ENCODE data around the gene NDUFA8.

Gene NDUFA8

GRCh38 chr9:122193651-122194050, 34.1 kb upstream of the NDUFA8 start:
- no peak overlapping the region for H2AFZ ChIP-seq (ENCODE audit: low read depth, low read length)
- no peaks in the 10 kb centered on the region for H3K4me1 ChIP-seq (ENCODE audit: insufficient read depth, low read length)
- H3K4me3 ChIP-seq (ENCODE audit: low read length) = no peak overlapping the region
- H3K36me3 ChIP-seq (ENCODE audit: insufficient read depth, low read length) = no peaks in the 10 kb centered on the region
- H3K9me3 ChIP-seq (ENCODE audit: low read length) = no peaks in the 10 kb centered on the region
- H3K27me3 ChIP-seq (ENCODE audit: insufficient read depth, low read length) = peaks cover 40% of the 10 kb centered on the region

- Histone ChIP-seq H3K4me1 (ENCODE audit: insufficient read depth, low read length) (no peaks in the 10 kb centered on the region), H3K36me3 (ENCODE audit: insufficient read depth, low read length) (no peaks in the 10 kb centered on the region), H3K9me3 (ENCODE audit: low read length) (no peaks in the 10 kb centered on the region), H3K4me3 (ENCODE audit: low read length) (no peak overlapping the region), H3K27me3 (ENCODE audit: insufficient read depth, low read length) (peaks cover 36% of the 10 kb centered on the region), H2AFZ (ENCODE audit: low read depth, low read length) (no peak overlapping the region)
Measured at GRCh38 chr9:122192914-122193525, 33.4 kb upstream of the NDUFA8 start.

GRCh38 chr9:122192261-122192875, 32.8 kb upstream of the NDUFA8 start:
- Histone ChIP-seq H3K36me3 (ENCODE audit: insufficient read depth, low read length) (no peaks in the 10 kb centered on the region), H3K4me1 (ENCODE audit: insufficient read depth, low read length) (no peaks in the 10 kb centered on the region), H3K9me3 (ENCODE audit: low read length) (no peaks in the 10 kb centered on the region), H3K4me3 (ENCODE audit: low read length) (no peak overlapping the region), H2AFZ (ENCODE audit: low read depth, low read length) (no peak overlapping the region), H3K27me3 (ENCODE audit: insufficient read depth, low read length) (peaks cover 34% of the 10 kb centered on the region)

GRCh38 chr9:122191584-122191983, 32.0 kb upstream of the NDUFA8 start:
- Histone ChIP-seq H3K27me3 (ENCODE audit: insufficient read depth, low read length) (peaks cover 30% of the 10 kb centered on the region), H3K9me3 (ENCODE audit: low read length) (no peaks in the 10 kb centered on the region), H2AFZ (ENCODE audit: low read depth, low read length) (no peak overlapping the region), H3K36me3 (ENCODE audit: insufficient read depth, low read length) (no peaks in the 10 kb centered on the region), H3K4me1 (ENCODE audit: insufficient read depth, low read length) (no peaks in the 10 kb centered on the region), H3K4me3 (ENCODE audit: low read length) (no peak overlapping the region)

- no peaks in the 10 kb centered on the region for H3K9me3 ChIP-seq (ENCODE audit: low read length)
- no peaks in the 10 kb centered on the region for H3K36me3 ChIP-seq (ENCODE audit: insufficient read depth, low read length)
- peaks cover 30% of the 10 kb centered on the region for H3K27me3 ChIP-seq (ENCODE audit: insufficient read depth, low read length)
- no peaks in the 10 kb centered on the region for H3K4me1 ChIP-seq (ENCODE audit: insufficient read depth, low read length)
- no peak overlapping the region for H3K4me3 ChIP-seq (ENCODE audit: low read length)
- no peak overlapping the region for H2AFZ ChIP-seq (ENCODE audit: low read depth, low read length)
Measured at GRCh38 chr9:122190597-122191381, 31.2 kb upstream of the NDUFA8 start.

GRCh38 chr9:122188369-122188768, 28.8 kb upstream of the NDUFA8 start:
- Histone ChIP-seq H3K4me1 (ENCODE audit: insufficient read depth, low read length) (no peaks in the 10 kb centered on the region), H3K27me3 (ENCODE audit: insufficient read depth, low read length) (peaks cover 22% of the 10 kb centered on the region), H3K9me3 (ENCODE audit: low read length) (no peaks in the 10 kb centered on the region), H2AFZ (ENCODE audit: low read depth, low read length) (no peak overlapping the region), H3K4me3 (ENCODE audit: low read length) (no peak overlapping the region), H3K36me3 (ENCODE audit: insufficient read depth, low read length) (no peaks in the 10 kb centered on the region)

GRCh38 chr9:122186777-122187470, 27.3 kb upstream of the NDUFA8 start:
- no peak overlapping the region for H3K4me3 ChIP-seq (ENCODE audit: low read length)
- no peaks in the 10 kb centered on the region for H3K36me3 ChIP-seq (ENCODE audit: insufficient read depth, low read length)
- H3K27me3 ChIP-seq (ENCODE audit: insufficient read depth, low read length) = peaks cover 27% of the 10 kb centered on the region
- no peak overlapping the region for H2AFZ ChIP-seq (ENCODE audit: low read depth, low read length)
- H3K4me1 ChIP-seq (ENCODE audit: insufficient read depth, low read length) = no peaks in the 10 kb centered on the region
- no peaks in the 10 kb centered on the region for H3K9me3 ChIP-seq (ENCODE audit: low read length)

GRCh38 chr9:122186301-122186700, 26.7 kb upstream of the NDUFA8 start:
- Histone ChIP-seq H3K27me3 (ENCODE audit: insufficient read depth, low read length) (peaks cover 22% of the 10 kb centered on the region), H3K4me3 (ENCODE audit: low read length) (no peak overlapping the region), H3K4me1 (ENCODE audit: insufficient read depth, low read length) (no peaks in the 10 kb centered on the region), H3K36me3 (ENCODE audit: insufficient read depth, low read length) (no peaks in the 10 kb centered on the region), H2AFZ (ENCODE audit: low read depth, low read length) (no peak overlapping the region), H3K9me3 (ENCODE audit: low read length) (no peaks in the 10 kb centered on the region)

- Histone ChIP-seq H3K4me1 (ENCODE audit: insufficient read depth, low read length) (no peaks in the 10 kb centered on the region), H3K27me3 (ENCODE audit: insufficient read depth, low read length) (peaks cover 15% of the 10 kb centered on the region), H3K36me3 (ENCODE audit: insufficient read depth, low read length) (no peaks in the 10 kb centered on the region), H3K9me3 (ENCODE audit: low read length) (no peaks in the 10 kb centered on the region), H3K4me3 (ENCODE audit: low read length) (no peak overlapping the region), H2AFZ (ENCODE audit: low read depth, low read length) (no peak overlapping the region)
Measured at GRCh38 chr9:122184551-122184950, 25.0 kb upstream of the NDUFA8 start.

- H3K27me3 ChIP-seq (ENCODE audit: insufficient read depth, low read length) = peaks cover 15% of the 10 kb centered on the region
- no peaks in the 10 kb centered on the region for H3K4me1 ChIP-seq (ENCODE audit: insufficient read depth, low read length)
- no peaks in the 10 kb centered on the region for H3K9me3 ChIP-seq (ENCODE audit: low read length)
- no peak overlapping the region for H3K4me3 ChIP-seq (ENCODE audit: low read length)
- H2AFZ ChIP-seq (ENCODE audit: low read depth, low read length) = no peak overlapping the region
- no peaks in the 10 kb centered on the region for H3K36me3 ChIP-seq (ENCODE audit: insufficient read depth, low read length)
Measured at GRCh38 chr9:122183501-122183900, 23.9 kb upstream of the NDUFA8 start.

- Histone ChIP-seq H3K36me3 (ENCODE audit: insufficient read depth, low read length) (no peaks in the 10 kb centered on the region), H3K4me3 (ENCODE audit: low read length) (no peak overlapping the region), H2AFZ (ENCODE audit: low read depth, low read length) (no peak overlapping the region), H3K9me3 (ENCODE audit: low read length) (no peaks in the 10 kb centered on the region), H3K4me1 (ENCODE audit: insufficient read depth, low read length) (no peaks in the 10 kb centered on the region), H3K27me3 (ENCODE audit: insufficient read depth, low read length) (peaks cover 12% of the 10 kb centered on the region)
Measured at GRCh38 chr9:122180633-122181032, 21.1 kb upstream of the NDUFA8 start.

- Histone ChIP-seq H3K27me3 (ENCODE audit: insufficient read depth, low read length) (peaks cover 12% of the 10 kb centered on the region), H2AFZ (ENCODE audit: low read depth, low read length) (no peak overlapping the region), H3K36me3 (ENCODE audit: insufficient read depth, low read length) (no peaks in the 10 kb centered on the region), H3K4me1 (ENCODE audit: insufficient read depth, low read length) (no peaks in the 10 kb centered on the region), H3K9me3 (ENCODE audit: low read length) (no peaks in the 10 kb centered on the region), H3K4me3 (ENCODE audit: low read length) (no peak overlapping the region)
Measured at GRCh38 chr9:122179690-122180074, 20.1 kb upstream of the NDUFA8 start.

- H3K4me3 ChIP-seq (ENCODE audit: low read length) = no peak overlapping the region
- peaks cover 12% of the 10 kb centered on the region for H3K27me3 ChIP-seq (ENCODE audit: insufficient read depth, low read length)
- no peaks in the 10 kb centered on the region for H3K9me3 ChIP-seq (ENCODE audit: low read length)
- H2AFZ ChIP-seq (ENCODE audit: low read depth, low read length) = no peak overlapping the region
- no peaks in the 10 kb centered on the region for H3K36me3 ChIP-seq (ENCODE audit: insufficient read depth, low read length)
- no peaks in the 10 kb centered on the region for H3K4me1 ChIP-seq (ENCODE audit: insufficient read depth, low read length)
Measured at GRCh38 chr9:122179054-122179689, 19.6 kb upstream of the NDUFA8 start.

Data from neuron (in vitro differentiated cells).